ENCODE results near the gene GNAI1.

Gene GNAI1

GRCh38 chr7:80129785-80130184 is 4.8 kb upstream of the GNAI1 start:
- H3K4me3 ChIP-seq (replicated peaks in 1 of 2; ENCODE audit: low read depth in 2 of 2, low read length in 2 of 2) = no peak overlapping the region
- TF ChIP-seq, protein P1, sequence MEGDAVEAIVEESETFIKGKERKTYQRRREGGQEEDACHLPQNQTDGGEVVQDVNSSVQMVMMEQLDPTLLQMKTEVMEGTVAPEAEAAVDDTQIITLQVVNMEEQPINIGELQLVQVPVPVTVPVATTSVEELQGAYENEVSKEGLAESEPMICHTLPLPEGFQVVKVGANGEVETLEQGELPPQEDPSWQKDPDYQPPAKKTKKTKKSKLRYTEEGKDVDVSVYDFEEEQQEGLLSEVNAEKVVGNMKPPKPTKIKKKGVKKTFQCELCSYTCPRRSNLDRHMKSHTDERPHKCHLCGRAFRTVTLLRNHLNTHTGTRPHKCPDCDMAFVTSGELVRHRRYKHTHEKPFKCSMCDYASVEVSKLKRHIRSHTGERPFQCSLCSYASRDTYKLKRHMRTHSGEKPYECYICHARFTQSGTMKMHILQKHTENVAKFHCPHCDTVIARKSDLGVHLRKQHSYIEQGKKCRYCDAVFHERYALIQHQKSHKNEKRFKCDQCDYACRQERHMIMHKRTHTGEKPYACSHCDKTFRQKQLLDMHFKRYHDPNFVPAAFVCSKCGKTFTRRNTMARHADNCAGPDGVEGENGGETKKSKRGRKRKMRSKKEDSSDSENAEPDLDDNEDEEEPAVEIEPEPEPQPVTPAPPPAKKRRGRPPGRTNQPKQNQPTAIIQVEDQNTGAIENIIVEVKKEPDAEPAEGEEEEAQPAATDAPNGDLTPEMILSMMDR (IDR thresholded peaks at IDR 0.05; ENCODE audit: low read depth, low read length) = no peak
- DNase-seq (ENCODE audit: low read depth in 2 of 2) = no peak

- TF ChIP-seq, protein P1 (IDR thresholded peaks at IDR 0.05; ENCODE audit: low read depth, low read length) = no peak
- H3K4me3 ChIP-seq (replicated peaks in 1 of 2; ENCODE audit: low read depth in 2 of 2, low read length in 2 of 2) = no peak overlapping the region
- no peak for DNase-seq (ENCODE audit: low read depth in 2 of 2)
These were observed 2.8 kb upstream of the GNAI1 start for GRCh38 chr7:80131675-80132435.

DNA sequence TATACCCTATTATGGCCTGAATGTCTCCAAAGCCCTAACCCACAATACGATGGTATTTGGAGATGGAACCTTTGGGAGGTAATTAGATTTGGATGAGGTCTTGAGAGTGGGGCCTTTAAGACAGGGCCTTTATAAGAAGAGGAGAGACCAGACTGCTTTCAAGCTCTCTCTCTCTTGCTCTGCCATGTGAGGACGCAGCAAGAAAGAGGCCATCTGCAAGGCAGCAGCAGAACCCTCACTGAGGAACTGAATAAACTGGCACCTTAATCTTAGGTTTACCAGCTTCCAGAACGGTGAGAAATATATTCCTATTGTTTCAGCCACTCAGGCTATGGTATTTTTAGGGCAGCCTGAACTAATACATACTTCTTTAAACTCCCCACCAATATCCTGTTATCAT is 2.0 kb upstream of the GNAI1 start:
- no peak overlapping the region for H3K4me3 ChIP-seq (replicated peaks in 1 of 2; ENCODE audit: low read depth in 2 of 2, low read length in 2 of 2)
- no peak for DNase-seq (ENCODE audit: low read depth in 2 of 2)
- TF ChIP-seq, protein P1 (IDR thresholded peaks at IDR 0.05; ENCODE audit: low read depth, low read length) = no peak

GRCh38 chr7:80133361-80134114 is 1.1 kb upstream of the GNAI1 start:
- no peak overlapping the region for H3K4me3 ChIP-seq (replicated peaks in 1 of 2; ENCODE audit: low read depth in 2 of 2, low read length in 2 of 2)
- DNase-seq (ENCODE audit: low read depth in 2 of 2) = peak in 1 of 2 donors; percentile 47
- TF ChIP-seq, protein P1 (IDR thresholded peaks at IDR 0.05; ENCODE audit: low read depth, low read length) = no peak

DNA sequence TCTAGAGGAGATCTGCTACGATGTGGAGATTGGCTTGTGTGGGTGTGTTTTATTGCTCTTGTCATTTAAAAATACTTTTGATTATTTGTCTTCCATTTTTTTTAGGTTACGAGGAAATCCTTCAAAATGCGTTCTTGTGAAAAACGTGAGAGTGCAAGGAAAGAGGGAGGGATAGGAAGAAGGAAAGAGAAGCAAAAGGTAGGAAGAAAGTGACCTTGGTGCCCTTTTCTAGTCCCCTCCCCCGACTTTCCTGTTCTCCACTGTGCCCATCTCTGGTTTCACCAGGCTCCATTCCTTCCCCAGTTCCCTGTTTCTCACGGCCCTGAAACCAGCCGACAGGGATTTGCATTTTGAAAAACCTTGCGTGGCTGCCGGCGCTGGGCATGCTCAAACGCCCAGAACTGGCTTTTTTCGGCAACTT is 506 bp upstream of the GNAI1 start:
- H3K4me3 ChIP-seq (replicated peaks in 1 of 2; ENCODE audit: low read depth in 2 of 2, low read length in 2 of 2) = peak overlapping the region; percentile 58 to 74
- TF ChIP-seq, protein P1 (IDR thresholded peaks at IDR 0.05; ENCODE audit: low read depth, low read length) = no peak
- DNase-seq (ENCODE audit: low read depth in 2 of 2) = no peak

- TF ChIP-seq, protein P1 (IDR thresholded peaks at IDR 0.05; ENCODE audit: low read depth, low read length) = no peak
- peak overlapping the region; percentile 74 to 97 for H3K4me3 ChIP-seq (replicated peaks in 1 of 2; ENCODE audit: low read depth in 2 of 2, low read length in 2 of 2)
- peak in 1 of 2 donors; percentile 46 for DNase-seq (ENCODE audit: low read depth in 2 of 2)
These were observed 876 bp downstream of the GNAI1 start for GRCh38 chr7:80135309-80136104.
